Myometrial cell (primary cell): Measurements from ENCODE around the gene CDCP2. TPM values are rescaled to one million over a fixed set of nuclear protein-coding genes. Genes with fewer than 3 reads are reported as not detected.

Source experiments
- total RNA-seq: library from RNA; depleted of rRNA; stranded (reverse); fragments of >200 nt; gene quantifications from 2 replicates; pipeline ENCODE4 v1.2.3, GENCODE V29; 2015

The CDCP2 gene
- not detected in 2 replicates for total RNA-seq

GRCh38 chr1:54152696-54153095, at the start of gene CDCP2:
Gene CDCP2, minus strand, starts transcription at chr1:54153000. Its CDS starts 78 bp downstream, at chr1:54152922.

GRCh38 chr1:54199765-54200518, 47.1 kb upstream of the CDCP2 start, which contains the start of the genes CYB5RL and MRPL37:
Gene CYB5RL, minus strand, starts transcription at chr1:54200030. Its CDS starts 4,414 bp downstream, at chr1:54195616.
Gene MRPL37, plus strand, starts transcription at chr1:54200167. Its CDS starts 77 bp downstream, at chr1:54200244.

Other genes starting within 250 kb of the CDCP2 start
- gene IFT25, start 207.3 kb downstream of the CDCP2 start, total RNA-seq: 15.3 and 22.9 TPM in 2 replicates
- 50.0 and 53.9 TPM in 2 replicates for gene LRRC42, start 206.7 kb downstream of the CDCP2 start, total RNA-seq
- gene LDLRAD1, start 134.8 kb downstream of the CDCP2 start, total RNA-seq: not detected in 2 replicates
- 239 and 262 TPM in 2 replicates for gene TMEM59, start 99.8 kb downstream of the CDCP2 start, total RNA-seq
- 2.3 and 6.6 TPM in 2 replicates for gene TCEANC2, start 99.4 kb downstream of the CDCP2 start, total RNA-seq
- 2.3 and 3.5 TPM in 2 replicates for gene CYB5RL, start 47.0 kb upstream of the CDCP2 start, total RNA-seq
- 144 and 153 TPM in 2 replicates for gene MRPL37, start 47.2 kb upstream of the CDCP2 start, total RNA-seq